SK-N-MC (cell line): Measurements from ENCODE around the gene TNNT3.

Source experiments
- EZH2 ChIP-seq: fragments of 200-600 bp; sonication (generic); IDR thresholded peaks from one replicate; pipeline ENCODE4 v1.6.1; 2017; ENCODE audit warnings: antibody characterized with exemption
- FOXP2 ChIP-seq: optimal IDR thresholded peaks from 2 replicates; pipeline ENCODE3; 2011; ENCODE audit warnings: mild to moderate bottlenecking, moderate library complexity; ENCODE audit not compliant: insufficient read depth; ENCODE audit errors: extremely low read length, control extremely low read depth
- POLR2AphosphoS5 ChIP-seq: IDR thresholded peaks from 2 replicates; pipeline ENCODE4 v1.6.1; 2012; ENCODE audit warnings: mild to moderate bottlenecking, low read depth, low read length, borderline replicate concordance

DNA sequence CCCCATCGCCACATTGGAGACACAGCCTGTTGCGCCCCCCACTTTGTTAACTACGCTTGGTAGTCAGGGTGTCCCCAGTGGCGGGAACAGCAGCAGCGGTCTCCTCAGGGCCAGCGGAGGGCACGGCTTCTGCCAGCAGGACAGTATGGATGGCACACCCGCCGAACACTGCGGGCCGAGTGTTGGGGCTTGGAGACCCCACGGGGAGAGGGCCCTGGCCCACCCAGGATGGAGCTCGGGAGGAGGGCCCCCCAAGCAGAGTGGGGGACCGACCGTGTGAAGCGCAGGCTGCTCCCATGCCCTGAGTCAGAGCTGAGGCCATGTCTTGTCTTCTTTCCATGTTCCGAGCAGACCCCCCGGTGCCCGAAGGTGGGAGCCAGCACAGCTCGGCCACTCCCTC lies 45.5 kb downstream of the TNNT3 start:
- no peak for TF ChIP-seq POLR2AphosphoS5
- TF ChIP-seq EZH2, result no peak
- TF ChIP-seq FOXP2, result no peak
